HG03025 (cell line): Measurements from ENCODE around the gene TCEAL3.
"Not testable (repeated sequence)": the region's sequence is repeated elsewhere in the genome, so short reads cannot be mapped to it uniquely, and the experiment has no call there.

Experiments
- ATAC-seq: cut with Tn5 transposase; IDR thresholded peaks from one replicate; pipeline ENCODE4 v1.9.1; 2021; ENCODE audit warnings: mild to moderate bottlenecking, moderate library complexity; ENCODE audit not compliant: unreplicated experiment, low FRiP score

TCEAL3 gene

GRCh38 chrX:103624111-103624510 lies 16.3 kb downstream of the TCEAL3 start:
- ATAC-seq = no peak

GRCh38 chrX:103626855-103627254 lies 19.1 kb downstream of the TCEAL3 start:
- no peak for ATAC-seq

- peak; percentile 52 for ATAC-seq
Measured at GRCh38 chrX:103628386-103629317, 20.9 kb downstream of the TCEAL3 start, which contains the start of gene TCEAL1. Gene TCEAL1 (plus strand): TSS chrX:103628975. CDS start chrX:103629917, 942 bp downstream.

- peak; percentile 33 for ATAC-seq
Measured at GRCh38 chrX:103629318-103630170, 21.8 kb downstream of the TCEAL3 start.

GRCh38 chrX:103630171-103630511 lies 22.4 kb downstream of the TCEAL3 start:
- ATAC-seq = peak; percentile 9

- ATAC-seq = no peak
Measured at GRCh38 chrX:103631145-103631544, 23.4 kb downstream of the TCEAL3 start.

- no peak for ATAC-seq
Measured at GRCh38 chrX:103635436-103635835, 27.7 kb downstream of the TCEAL3 start.

GRCh38 chrX:103637604-103638338 lies 30.0 kb downstream of the TCEAL3 start:
- ATAC-seq = no peak

- ATAC-seq = not testable (repeated sequence)
Measured at GRCh38 chrX:103638479-103639346, 30.9 kb downstream of the TCEAL3 start.

- no peak for ATAC-seq
Measured at GRCh38 chrX:103640401-103641155, 32.8 kb downstream of the TCEAL3 start.

GRCh38 chrX:103644125-103644524 lies 36.4 kb downstream of the TCEAL3 start:
- no peak for ATAC-seq

GRCh38 chrX:103647630-103648029 lies 39.9 kb downstream of the TCEAL3 start:
- ATAC-seq = no peak

- no peak for ATAC-seq
Measured at GRCh38 chrX:103651151-103651773, 43.5 kb downstream of the TCEAL3 start.

GRCh38 chrX:103655230-103656000 lies 47.7 kb downstream of the TCEAL3 start:
- ATAC-seq = not testable (repeated sequence)

- ATAC-seq = no peak
Measured at GRCh38 chrX:103656617-103657016, 48.9 kb downstream of the TCEAL3 start.

GRCh38 chrX:103657066-103657465 lies 49.3 kb downstream of the TCEAL3 start:
- ATAC-seq = not testable (repeated sequence)

- ATAC-seq = no peak
Measured at GRCh38 chrX:103658681-103659433, 51.1 kb downstream of the TCEAL3 start.
